Common myeloid progenitor, CD34-positive (primary cell): ENCODE measurements around the gene ITPKB.
"Not testable (repeated sequence)": the region's sequence is repeated elsewhere in the genome, so short reads cannot be mapped to it uniquely, and the experiment has no call there.

Experiments used
- CTCF ChIA-PET: fragments of 350-600 bp; sonication (Branson Sonifier 250); formaldehyde crosslinking; loops from one replicate; lab custom pipeline; 2021; ENCODE audit warnings: antibody characterized with exemption; lab: Charles Lee
- POLR2A ChIA-PET: fragments of 350-600 bp; sonication (Branson Sonifier 250); formaldehyde crosslinking; loops from one replicate; lab custom pipeline; 2021; ENCODE audit warnings: antibody characterized with exemption; lab: Charles Lee
- DNase-seq, 3 donors: peaks; one replicate each; pipeline versions ENCODE4 v3.0.0 to v3.0.0-alpha.2; 2013
- H3K27ac ChIP-seq, 2 experiments: 1 replicate in 1 of 2; 2 replicates in 1 of 2; pipeline ENCODE4 v1.7.0; 2013; ENCODE audit warnings: inconsistent platforms in 2 of 2, low read length in 2 of 2, mild to moderate bottlenecking in 2 of 2, low read depth in 1 of 2, moderate library complexity in 1 of 2; ENCODE audit not compliant: severe bottlenecking in 2 of 2, insufficient read depth in 1 of 2, poor library complexity in 1 of 2
- H3K27me3 ChIP-seq, 5 experiments: replicated peaks in 2 of 5; 1 replicate in 3 of 5; 2 replicates in 2 of 5; pipeline versions ENCODE4 v1.6.1 to v1.7.0; 2013; ENCODE audit warnings: low read length in 4 of 5, mild to moderate bottlenecking in 2 of 5, moderate library complexity in 2 of 5, inconsistent platforms in 1 of 5; ENCODE audit not compliant: insufficient read depth in 5 of 5, control insufficient read depth in 4 of 5
- H3K36me3 ChIP-seq, 4 experiments: 1 replicate in 2 of 4; 2 replicates in 2 of 4; pipeline versions ENCODE4 v1.6.1 to v1.7.0; 2013; ENCODE audit warnings: low read length in 3 of 4, control low read depth in 1 of 4, mild to moderate bottlenecking in 1 of 4; ENCODE audit not compliant: control insufficient read depth in 4 of 4, insufficient read depth in 4 of 4
- H3K4me1 ChIP-seq, 4 experiments: 1 replicate in 3 of 4; 2 replicates in 1 of 4; pipeline versions ENCODE4 v1.6.1 to v1.7.1; 2013; ENCODE audit warnings: low read length in 3 of 4, mild to moderate bottlenecking in 3 of 4, control low read depth in 1 of 4, inconsistent platforms in 1 of 4, moderate library complexity in 1 of 4; ENCODE audit not compliant: control insufficient read depth in 4 of 4, insufficient read depth in 4 of 4; ENCODE audit errors: control extremely low read depth in 1 of 4
- H3K4me3 ChIP-seq, 7 experiments: 1 replicate in 4 of 7; 2 replicates in 3 of 7; pipeline versions ENCODE4 v1.5.1 to v1.7.0; 2013; ENCODE audit warnings: mild to moderate bottlenecking in 7 of 7, low read length in 6 of 7, moderate library complexity in 6 of 7, inconsistent platforms in 2 of 7, low read depth in 2 of 7, control low read depth in 1 of 7; ENCODE audit not compliant: insufficient read depth in 4 of 7, control insufficient read depth in 1 of 7; ENCODE audit errors: extremely low read depth in 1 of 7
- H3K9me3 ChIP-seq, 5 experiments: 1 replicate in 4 of 5; 2 replicates in 1 of 5; pipeline versions ENCODE4 v1.6.1 to v1.7.1; 2013; ENCODE audit warnings: low read length in 4 of 5, mild to moderate bottlenecking in 2 of 5, inconsistent platforms in 1 of 5, low read depth in 1 of 5, moderate library complexity in 1 of 5; ENCODE audit not compliant: control insufficient read depth in 4 of 5, insufficient read depth in 2 of 5; ENCODE audit errors: control extremely low read depth in 1 of 5
- WGBS: methylation state at CpG from one replicate; pipeline ENCODE4 v1.1.5; 2013; ENCODE audit not compliant: insufficient coverage; 5-methylcytosine and 5-hydroxymethylcytosine counted together

Gene ITPKB

DNA sequence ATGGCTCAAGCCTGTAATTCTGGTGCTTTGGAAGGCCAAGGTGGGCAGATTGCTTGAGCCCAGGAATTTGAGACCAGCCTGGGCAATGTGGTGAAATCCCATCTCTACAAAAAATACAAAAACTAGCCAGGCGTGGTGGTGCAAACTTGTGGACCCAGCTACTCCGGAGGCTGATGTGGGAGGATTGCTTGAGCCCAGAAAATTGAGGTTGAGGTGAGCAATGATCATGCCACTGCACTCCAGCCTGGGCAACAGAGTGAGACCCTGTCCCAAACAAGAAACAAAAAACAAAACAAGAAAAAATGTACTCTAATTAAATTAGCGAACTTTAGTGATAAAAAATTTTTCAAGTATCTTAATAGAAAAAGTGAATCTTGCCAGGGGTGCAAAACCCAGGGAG, 28.1 kb upstream of the ITPKB start:
- H3K9me3 ChIP-seq, DNase-seq, H3K27me3 ChIP-seq, H3K27ac ChIP-seq, H3K36me3 ChIP-seq, H3K4me3 ChIP-seq, H3K4me1 ChIP-seq, POLR2A ChIA-PET: not testable (repeated sequence)
- CTCF ChIA-PET: interaction anchor here (0.9 to 1.0 kb wide), 2 partner anchors 16 to 61 kb away, joined by 3 to 5 read pairs; no protein-coding TSS in a partner anchor
- WGBS: no CpG with 5 or more reads among the region's 3 CpGs

GRCh38 chr1:226766565-226766964, 27.5 kb upstream of the ITPKB start:
- Histone ChIP-seq H3K27me3 (no peaks in the 10 kb centered on the region), H3K4me3 (no peak overlapping the region), H3K36me3 (no peaks in the 10 kb centered on the region), H3K27ac (no peak overlapping the region), H3K9me3 (no peaks in the 10 kb centered on the region), H3K4me1 (no peaks in the 10 kb centered on the region)
- POLR2A ChIA-PET: no interaction called here
- WGBS: 87% methylated on average over 2 of the region's 3 CpGs
- DNase-seq: no peak
- CTCF ChIA-PET: no interaction called here

GRCh38 chr1:226764533-226764932, 25.5 kb upstream of the ITPKB start:
- no peaks in the 10 kb centered on the region for H3K27me3 ChIP-seq
- H3K9me3 ChIP-seq: no peaks in the 10 kb centered on the region
- H3K4me3 ChIP-seq: no peak overlapping the region
- no peak overlapping the region for H3K27ac ChIP-seq
- H3K36me3 ChIP-seq: no peaks in the 10 kb centered on the region
- POLR2A ChIA-PET: no interaction called here
- whole genome bisulfite sequencing: no CpG with 5 or more reads among the region's 2 CpGs
- H3K4me1 ChIP-seq: no peaks in the 10 kb centered on the region
- CTCF ChIA-PET: no interaction called here
- no peak for DNase-seq

DNA sequence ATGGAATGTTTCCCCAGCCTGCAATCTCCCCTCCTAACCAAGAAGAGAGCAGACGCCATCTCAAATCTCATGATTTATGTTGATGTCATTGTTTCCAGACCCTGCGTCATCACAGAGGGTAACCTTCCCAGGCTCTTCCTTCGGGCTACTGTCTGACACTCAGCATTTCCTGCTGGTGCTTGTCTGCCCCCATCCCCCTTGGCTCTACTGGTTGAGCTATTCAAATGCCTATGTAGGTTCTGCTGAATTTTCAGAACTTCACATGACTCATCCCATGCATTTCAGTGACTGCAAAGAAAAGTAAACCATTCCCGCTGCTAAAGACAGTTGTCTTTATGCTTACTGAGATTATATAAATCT, 24.8 kb upstream of the ITPKB start:
- DNase-seq: peak in 2 of 3 donors; percentile 10 to 12
- 42% methylated on average over 3 of the region's 4 CpGs for WGBS
- CTCF ChIA-PET: interaction anchor here (1.0 kb wide), 1 partner anchor 16 kb away, joined by 3 read pairs; no protein-coding TSS in a partner anchor
- no peaks in the 10 kb centered on the region for H3K36me3 ChIP-seq
- no peaks in the 10 kb centered on the region for H3K4me1 ChIP-seq
- H3K27ac ChIP-seq: no peak overlapping the region
- no peaks in the 10 kb centered on the region for H3K9me3 ChIP-seq
- POLR2A ChIA-PET: no interaction called here
- no peaks in the 10 kb centered on the region for H3K27me3 ChIP-seq
- no peak overlapping the region for H3K4me3 ChIP-seq

DNA sequence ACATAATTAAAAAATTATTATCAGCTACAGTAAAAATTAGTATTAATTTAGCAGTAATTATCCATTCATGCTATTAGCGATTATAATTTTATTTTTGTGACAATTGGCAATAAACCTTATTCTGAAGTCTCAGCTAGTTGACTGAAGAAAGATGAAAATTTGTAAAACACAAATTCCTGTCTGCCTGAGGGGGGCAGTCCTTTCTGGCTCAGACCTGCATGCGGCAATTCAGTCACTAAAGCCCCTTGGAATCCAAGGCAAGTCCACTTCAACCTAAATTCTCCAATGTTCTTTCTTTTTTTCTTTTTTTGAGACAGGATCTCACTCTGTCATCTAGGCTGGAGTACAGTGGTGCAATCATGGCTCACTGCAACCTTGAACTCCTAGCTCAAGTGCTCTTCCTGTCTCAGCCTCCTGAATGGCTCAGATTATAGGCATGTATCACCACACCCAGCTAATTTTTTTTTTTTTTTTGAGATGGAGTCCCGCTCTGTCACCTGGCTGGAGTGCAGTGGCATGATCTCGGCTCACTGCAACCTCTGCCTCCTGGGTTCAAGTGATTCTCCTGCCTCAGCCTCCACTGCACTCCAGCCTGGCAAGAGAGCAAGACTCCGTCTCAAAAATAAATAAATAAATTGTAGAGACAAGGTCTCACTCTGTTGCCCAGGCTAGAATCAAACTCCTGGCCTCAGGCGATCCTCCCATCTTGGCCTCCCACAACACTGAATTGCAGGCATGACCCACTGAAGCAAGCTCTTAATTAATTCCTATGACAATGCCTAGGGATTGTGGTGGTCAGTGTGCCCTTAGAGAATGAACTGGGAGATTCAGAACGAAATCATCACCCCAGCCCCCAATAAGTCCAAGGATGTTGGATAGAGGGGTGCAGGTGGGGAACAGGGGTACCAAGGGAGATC, 24.2 kb upstream of the ITPKB start:
- no peaks in the 10 kb centered on the region for H3K27me3 ChIP-seq
- no peak for DNase-seq
- ChIA-PET POLR2A (no interaction called here), CTCF (interaction anchor here (1.0 kb wide), 2 partner anchors 16 to 60 kb away, joined by 3 read pairs; no protein-coding TSS in a partner anchor)
- no peaks in the 10 kb centered on the region for H3K4me1 ChIP-seq
- no peaks in the 10 kb centered on the region for H3K36me3 ChIP-seq
- 86% methylated on average over 2 of the region's 7 CpGs for WGBS
- H3K9me3 ChIP-seq: no peaks in the 10 kb centered on the region
- no peak overlapping the region for H3K4me3 ChIP-seq
- no peak overlapping the region for H3K27ac ChIP-seq

DNA sequence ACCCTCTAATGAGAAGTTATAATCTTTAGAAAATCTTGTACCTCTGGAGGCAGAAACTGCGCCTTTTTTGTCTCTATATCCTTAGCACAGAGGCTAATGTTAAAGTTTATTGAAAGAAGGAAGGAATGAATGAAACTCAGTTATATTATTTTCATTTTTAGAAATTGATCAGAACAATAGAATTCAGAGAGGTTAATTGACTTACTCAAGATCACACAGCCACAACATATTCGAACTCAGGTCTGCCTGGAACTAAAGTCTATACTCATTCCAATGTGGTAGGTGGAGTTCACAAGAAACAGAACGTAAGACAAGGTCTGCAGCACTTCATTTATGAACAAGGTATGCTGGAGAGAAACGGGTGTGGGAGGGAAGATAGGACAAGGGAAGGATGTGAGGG, 23.0 kb upstream of the ITPKB start:
- DNase-seq: no peak
- Histone ChIP-seq H3K36me3 (no peaks in the 10 kb centered on the region), H3K27me3 (no peaks in the 10 kb centered on the region), H3K4me3 (no peak overlapping the region), H3K27ac (no peak overlapping the region), H3K4me1 (no peaks in the 10 kb centered on the region), H3K9me3 (no peaks in the 10 kb centered on the region)
- ChIA-PET CTCF (no interaction called here), POLR2A (no interaction called here)
- 100% methylated on average over 2 of the region's 4 CpGs for WGBS

GRCh38 chr1:226761322-226761721, 22.2 kb upstream of the ITPKB start:
- no peaks in the 10 kb centered on the region for H3K9me3 ChIP-seq
- POLR2A ChIA-PET: no interaction called here
- WGBS: no CpG with 5 or more reads among the region's 1 CpG
- no peaks in the 10 kb centered on the region for H3K27me3 ChIP-seq
- no peaks in the 10 kb centered on the region for H3K4me1 ChIP-seq
- no peak for DNase-seq
- CTCF ChIA-PET: no interaction called here
- no peaks in the 10 kb centered on the region for H3K36me3 ChIP-seq
- no peak overlapping the region for H3K27ac ChIP-seq
- no peak overlapping the region for H3K4me3 ChIP-seq
